Stimulated activated CD4-positive, alpha-beta T cell treated with anti-CD3 and anti-CD28 coated beads, Interleukin-2, amount 100 ng/mL, for 48 hours (primary cell): ENCODE measurements around the gene ZFYVE1.
"Not testable (repeated sequence)": the region's sequence is repeated elsewhere in the genome, so short reads cannot be mapped to it uniquely, and the experiment has no call there.

Source experiments
- DNase-seq, 2 donors: peaks; one replicate each; pipeline ENCODE4 v3.0.0-alpha.2; 2020

Gene ZFYVE1

GRCh38 chr14:73003681-73004080 lies 23.2 kb downstream of the ZFYVE1 start:
- no peak for DNase-seq

GRCh38 chr14:73000073-73000472 lies 26.8 kb downstream of the ZFYVE1 start:
- no peak for DNase-seq

GRCh38 chr14:72999316-72999715 lies 27.6 kb downstream of the ZFYVE1 start:
- DNase-seq: no peak

DNA sequence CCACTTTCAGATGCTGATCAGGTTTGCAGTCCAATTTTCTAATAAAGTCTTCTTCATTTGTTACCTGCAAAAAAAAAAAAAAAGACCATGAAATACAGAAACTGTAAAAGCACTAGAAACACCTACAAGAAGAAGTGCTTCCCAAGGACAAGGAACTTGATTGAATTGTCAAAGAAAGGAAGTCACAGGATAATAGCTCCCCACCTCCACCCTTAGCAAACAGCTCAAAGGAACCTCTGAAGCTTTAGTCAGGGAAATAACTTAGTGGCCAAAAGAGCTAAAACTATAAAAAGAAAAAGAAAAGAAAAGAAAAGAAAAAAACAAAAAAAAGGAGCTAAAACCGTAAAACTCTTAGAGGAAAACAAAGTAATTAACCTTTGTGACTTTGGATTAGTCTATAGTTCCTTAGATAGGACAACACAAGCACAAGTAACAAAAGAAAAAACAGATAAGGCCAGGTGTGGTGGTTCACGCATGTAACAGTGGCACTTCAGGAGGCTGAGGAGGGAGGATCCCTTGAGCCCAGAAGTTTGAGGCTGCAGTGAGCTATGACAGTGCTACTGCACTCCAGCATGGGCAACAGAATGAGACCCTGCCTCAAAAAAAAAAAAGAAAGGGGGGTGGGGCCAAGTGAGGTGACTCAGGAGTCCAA lies 28.5 kb downstream of the ZFYVE1 start:
- DNase-seq: no peak

GRCh38 chr14:72996916-72997315 lies 30.0 kb downstream of the ZFYVE1 start:
- no peak for DNase-seq

GRCh38 chr14:72990171-72990570 lies 36.7 kb downstream of the ZFYVE1 start:
- DNase-seq: no peak

GRCh38 chr14:72986857-72987256 lies 40.0 kb downstream of the ZFYVE1 start:
- DNase-seq: no peak

DNA sequence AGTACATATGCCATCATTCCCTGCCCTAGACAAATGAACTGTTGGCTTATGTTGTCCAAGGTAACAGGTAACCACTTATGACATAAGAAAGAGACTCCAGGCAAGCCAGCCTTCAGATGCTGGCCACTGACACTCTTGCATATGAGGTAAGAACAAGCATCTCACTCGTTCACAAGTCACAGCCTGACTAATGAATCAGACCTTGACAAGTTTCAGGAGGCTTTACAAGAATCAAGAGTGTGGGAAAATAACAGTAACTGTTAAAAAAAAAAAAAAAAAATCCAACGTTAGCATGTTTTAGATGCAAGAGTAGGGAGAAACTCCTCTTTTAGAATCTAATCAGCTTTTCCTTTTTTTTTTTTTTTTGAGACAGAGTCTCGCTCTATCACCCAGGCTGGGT lies 40.7 kb downstream of the ZFYVE1 start:
- no peak for DNase-seq

GRCh38 chr14:72982146-72982708 lies 44.7 kb downstream of the ZFYVE1 start:
- no peak for DNase-seq

DNA sequence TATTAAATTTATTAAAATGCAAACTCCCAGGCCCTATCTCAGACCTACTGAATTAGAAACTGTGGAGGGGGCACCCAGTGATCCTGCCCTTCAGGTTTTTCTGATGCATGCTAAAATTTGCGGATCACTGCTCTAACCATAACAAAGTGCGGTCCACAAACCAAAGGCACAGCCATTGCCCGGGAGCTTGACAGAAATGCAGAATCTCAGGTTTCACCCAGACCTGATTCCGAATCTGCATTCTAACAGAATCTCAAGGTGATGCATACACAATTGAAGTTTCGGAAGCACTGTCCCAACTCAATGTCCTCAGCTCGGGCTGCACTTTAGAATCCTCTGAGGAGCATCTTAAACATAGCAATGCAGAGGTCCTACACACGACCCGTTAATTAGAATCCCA lies 46.0 kb downstream of the ZFYVE1 start:
- DNase-seq: no peak

DNA sequence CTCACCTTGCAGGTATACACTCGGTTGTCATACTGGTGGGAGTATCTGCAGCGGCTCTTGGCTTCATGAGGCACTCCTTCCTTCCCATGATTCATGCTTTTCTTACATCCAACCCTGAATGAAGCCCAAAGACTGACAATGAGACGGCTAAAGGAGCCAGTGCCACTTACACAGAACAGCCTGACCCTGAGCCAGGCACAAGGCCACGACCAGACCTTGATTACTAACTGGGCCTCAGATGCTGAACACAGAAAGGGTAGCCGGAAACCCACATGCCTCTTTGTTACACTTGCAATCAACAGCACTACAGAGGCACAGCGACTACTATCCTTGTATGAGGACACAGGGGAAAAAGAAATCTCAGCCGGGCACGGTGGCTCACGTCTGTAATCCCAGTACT lies 48.0 kb downstream of the ZFYVE1 start:
- DNase-seq: no peak

DNA sequence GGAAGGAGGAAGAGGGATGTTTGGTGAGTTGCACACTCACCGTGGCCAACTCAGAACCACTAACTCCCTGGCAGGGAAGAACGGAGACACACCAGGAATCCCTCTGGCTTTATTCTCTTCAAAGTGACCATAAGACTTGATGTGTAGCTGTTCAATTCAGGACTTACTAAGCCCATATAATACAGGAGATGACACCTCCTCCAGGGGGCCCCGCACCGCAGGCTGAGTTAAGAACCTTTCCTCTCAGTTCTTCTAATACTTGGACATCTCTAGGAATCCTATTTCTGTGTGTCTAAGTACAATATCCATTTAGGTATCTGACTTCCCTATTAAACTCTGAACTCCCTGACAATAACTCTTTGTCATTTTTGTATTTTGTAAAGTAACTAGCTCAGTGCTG lies 51.1 kb downstream of the ZFYVE1 start:
- no peak for DNase-seq

DNA sequence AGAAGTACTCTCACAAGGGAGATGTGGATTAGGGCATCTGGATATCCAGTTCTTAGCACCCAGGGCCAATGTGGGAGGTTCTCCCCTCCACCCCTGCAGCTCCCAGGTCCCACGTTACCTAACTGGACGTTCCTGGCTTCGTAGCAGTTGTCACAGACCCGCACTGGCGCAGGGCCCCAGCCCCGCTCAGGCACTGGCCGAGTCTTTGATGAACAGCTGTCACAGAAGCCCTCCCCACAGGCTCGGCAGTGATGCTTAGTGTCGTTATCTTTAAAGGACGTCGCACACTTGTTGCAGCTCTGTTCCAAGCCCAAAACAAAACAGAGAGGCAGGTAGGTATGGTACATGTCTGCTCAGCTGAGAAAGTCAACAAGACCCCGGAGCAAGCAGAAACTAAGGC lies 52.2 kb downstream of the ZFYVE1 start:
- no peak for DNase-seq

DNA sequence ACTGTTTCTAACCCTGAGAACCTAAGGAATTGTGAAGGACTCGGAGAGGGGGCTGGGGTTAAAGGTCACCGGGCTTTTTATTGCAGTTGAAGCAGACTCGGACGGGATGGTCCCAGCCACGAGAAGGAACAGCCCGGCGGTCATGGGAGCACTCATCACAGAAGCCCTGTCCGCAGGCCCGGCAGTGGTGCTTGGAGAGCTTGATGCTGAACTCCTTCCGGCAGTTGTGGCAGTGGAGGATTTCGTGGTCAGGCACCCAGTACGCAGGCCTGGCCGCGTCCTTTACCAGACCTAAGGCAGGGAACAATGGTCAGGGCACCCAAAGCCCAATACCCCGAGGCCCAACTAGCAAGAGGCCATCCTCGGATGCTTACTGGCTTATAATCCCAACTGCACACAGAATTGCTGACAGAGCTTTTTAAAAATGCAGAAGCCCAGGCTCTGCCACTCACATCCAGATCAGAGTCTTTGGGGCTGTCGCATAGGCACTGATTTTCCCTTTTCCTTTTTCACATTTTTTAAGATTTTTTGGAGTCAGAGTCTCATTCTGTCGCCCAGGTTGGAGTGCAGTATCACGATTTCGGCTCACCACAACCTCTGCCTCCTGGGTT lies 56.0 kb downstream of the ZFYVE1 start:
- no peak for DNase-seq

DNA sequence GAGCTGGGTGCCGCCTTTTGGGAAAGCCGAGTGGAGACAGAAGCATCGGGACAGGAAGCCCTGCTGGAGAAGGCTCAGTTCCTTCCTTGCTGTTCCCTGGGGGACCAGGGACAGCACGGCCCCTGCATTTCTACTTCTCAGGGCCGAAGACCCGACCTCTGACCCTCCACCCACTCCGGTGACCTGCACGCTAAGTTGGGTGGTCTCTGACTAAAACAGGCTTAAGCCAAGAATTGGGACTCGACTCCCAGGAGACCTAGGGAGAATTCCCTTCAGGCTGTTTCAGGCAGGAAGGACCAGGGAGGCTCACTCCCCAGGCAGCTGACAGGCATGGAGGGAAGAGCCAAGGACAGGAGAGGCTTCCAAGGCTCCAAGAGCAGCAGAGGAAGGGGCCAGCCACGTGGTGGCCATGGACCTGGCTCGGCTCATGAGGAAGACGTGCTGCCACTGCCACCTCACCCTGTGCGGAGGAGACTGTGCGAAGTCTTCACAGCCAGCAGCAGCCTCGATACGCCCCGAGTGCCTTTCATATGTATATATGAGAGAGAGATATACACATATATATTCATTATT lies 56.8 kb downstream of the ZFYVE1 start:
- DNase-seq: no peak

- no peak for DNase-seq
These were observed 58.6 kb downstream of the ZFYVE1 start for GRCh38 chr14:72968316-72968715.

DNA sequence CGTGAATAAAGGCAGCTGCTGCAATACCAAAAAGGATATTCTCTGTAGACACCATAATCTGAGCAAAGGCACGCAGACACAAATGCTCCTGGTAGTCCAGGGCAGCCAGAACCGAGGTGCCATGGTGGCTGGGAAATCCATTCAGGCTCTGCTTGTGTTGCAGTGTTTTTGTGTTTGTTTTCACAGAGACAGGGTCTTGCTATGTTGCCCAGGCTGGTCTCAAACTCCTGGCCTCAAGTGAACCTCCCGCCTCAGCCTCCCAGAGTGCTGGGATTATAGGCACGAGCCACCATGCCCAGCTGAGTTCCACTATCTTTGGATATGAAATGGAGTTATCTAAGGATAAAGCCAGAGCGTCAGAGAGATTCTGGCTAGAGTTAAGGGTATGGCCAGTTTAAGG lies 60.9 kb downstream of the ZFYVE1 start:
- DNase-seq: no peak

GRCh38 chr14:72965249-72965648 lies 61.7 kb downstream of the ZFYVE1 start:
- no peak for DNase-seq

DNA sequence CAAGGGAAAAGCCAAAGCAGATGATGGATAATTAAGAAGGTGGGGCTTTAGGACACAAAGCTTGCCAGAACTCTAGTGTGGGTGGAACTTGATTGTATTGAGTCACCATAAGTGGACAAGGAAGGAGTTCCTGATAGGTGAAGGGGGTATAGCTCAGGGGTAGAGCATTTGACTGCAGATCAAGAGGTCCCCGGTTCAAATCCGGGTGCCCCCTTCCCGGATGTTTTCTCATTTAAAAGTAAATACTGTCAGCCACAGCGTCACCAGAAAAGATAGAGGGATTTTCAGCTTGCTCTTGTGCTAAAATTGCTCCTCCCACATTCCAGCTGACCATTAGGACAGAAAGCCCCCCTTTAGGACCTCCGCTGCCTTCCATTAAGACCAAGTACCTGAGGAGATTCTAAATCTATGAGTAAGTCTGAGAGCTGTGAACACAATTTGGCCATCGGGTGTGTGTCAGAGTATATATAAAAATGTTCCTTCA lies 64.0 kb downstream of the ZFYVE1 start:
- DNase-seq: no peak

DNA sequence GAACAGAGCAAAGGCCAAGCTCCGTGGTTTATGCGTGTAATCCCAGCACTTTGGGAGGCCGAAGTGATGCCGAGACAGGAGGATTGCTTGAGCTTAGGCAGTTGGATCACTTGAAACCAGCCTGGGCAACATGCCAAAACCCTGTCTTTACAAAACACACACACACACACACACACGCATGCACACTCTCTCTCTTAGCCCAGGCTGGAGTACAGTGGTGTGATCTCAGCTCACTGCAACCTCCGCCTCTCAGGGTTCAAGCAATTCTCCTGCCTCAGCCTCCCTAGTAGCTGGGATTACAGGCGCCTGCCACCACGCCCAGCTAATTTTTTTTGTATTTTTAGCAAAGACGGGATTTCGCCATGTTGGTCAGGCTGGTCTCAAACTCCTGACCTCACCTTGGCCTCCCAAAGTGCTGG lies 64.6 kb downstream of the ZFYVE1 start:
- not testable (repeated sequence) for DNase-seq

DNA sequence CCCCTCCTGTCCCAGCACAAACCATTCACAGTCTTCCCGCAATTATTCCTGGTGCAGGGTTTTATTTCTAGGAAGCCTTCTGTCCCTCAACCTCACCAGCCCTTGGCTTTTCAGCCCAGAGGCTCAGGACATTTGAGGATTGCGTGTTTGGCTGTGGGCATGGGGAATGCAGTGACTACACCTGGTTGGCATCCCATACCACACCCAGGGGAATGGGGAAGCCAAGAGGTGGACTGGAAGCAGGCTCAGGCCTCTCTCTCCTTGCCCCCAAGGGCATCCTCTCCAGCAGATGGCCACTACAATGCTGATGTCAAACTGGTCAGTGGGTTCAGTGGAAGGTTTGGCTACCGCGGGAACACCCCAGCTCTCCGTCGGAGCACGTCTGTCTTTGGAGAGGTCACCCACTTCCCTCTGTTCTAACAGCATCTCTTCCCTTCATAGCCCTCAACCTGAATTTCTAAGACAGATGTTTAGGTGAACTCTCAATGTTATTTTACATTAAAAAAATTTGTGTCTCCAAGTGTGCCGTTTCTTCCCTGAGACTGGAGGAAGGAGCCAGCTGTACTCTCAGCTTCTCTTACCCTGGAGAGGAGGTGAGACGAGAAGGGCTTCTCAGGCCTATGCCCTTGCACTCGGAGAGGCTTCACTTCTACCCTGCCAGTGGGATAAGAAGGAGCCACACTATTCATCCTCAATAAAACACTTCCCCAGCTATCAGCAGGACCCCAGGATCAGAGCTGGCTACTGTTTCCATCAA lies 65.1 kb downstream of the ZFYVE1 start:
- DNase-seq: no peak

- DNase-seq: not testable (repeated sequence)
These were observed 65.9 kb downstream of the ZFYVE1 start for GRCh38 chr14:72961016-72961415.

DNA sequence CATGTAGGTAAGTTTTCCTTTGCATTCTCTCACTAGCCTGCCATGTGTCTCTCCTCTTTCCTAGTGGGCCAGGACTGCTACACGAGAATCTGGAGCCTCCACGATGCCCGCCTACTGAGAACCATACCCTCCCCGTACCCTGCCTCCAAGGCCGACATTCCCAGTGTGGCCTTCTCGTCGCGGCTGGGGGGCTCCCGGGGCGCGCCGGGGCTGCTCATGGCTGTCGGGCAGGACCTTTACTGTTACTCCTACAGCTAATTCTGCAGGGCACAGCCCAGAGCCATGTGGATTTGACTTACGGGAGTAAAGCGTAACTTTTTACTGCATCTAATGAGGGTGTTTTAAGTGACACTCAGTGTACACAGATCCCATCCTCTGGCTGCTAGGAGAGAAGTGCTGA lies 68.4 kb downstream of the ZFYVE1 start:
- no peak for DNase-seq
